GM12875 (cell line): ENCODE data around the gene DDX21.
"Not testable (repeated sequence)": the region's sequence is repeated elsewhere in the genome, so short reads cannot be mapped to it uniquely, and the experiment has no call there.

ENCODE experiments used
- H3K4me3 ChIP-seq: one replicate; pipeline ENCODE4 v1.5.1; 2011; ENCODE audit warnings: low read depth, low read length, control low read depth
- TF ChIP-seq, protein P1 (sequence below): IDR thresholded peaks from 2 replicates; pipeline ENCODE4 v1.5.1; 2011; ENCODE audit warnings: low read depth, mild to moderate bottlenecking, control low read depth, inconsistent platforms, low read length, moderate library complexity, borderline replicate concordance; ENCODE audit not compliant: insufficient read depth

The DDX21 gene

DNA sequence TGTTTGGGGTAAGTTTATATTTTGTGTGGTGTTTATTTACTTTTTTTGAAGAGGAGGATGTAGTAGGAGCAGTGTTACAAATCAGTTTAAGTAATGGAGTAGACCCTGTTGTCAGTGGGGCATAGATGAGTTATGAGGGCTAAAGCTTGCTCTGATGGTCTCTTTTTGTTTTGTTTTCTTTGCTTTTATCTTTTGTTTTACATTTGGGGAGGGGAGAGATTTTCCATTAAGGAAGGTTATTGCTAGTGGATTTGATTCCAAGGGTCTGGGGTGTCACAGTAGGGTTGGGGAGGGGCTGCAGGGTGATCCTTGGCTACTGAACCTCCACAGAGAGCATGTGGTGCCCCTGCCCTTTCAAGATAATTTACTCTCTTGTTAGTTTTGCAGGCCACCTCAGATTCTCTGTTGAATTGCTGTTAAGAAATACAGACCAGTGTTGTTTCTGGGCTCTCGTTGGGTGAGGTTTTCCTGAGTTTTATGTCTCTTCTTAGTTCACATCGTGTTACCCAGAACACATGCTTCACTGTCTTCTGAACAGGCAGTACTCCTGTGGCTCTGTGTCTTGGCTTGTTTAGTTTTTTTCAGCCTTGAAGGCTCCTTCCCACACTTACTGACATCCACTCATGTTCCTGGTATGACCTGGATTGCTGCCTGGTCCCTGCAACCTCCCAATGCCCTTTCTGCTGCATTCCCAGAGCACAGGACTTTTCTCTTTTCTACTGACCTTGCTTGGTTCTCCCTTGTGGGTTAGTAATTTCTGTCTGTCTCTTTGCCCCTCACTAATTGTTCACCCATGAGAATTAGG, 36.9 kb downstream of the DDX21 start:
- H3K4me3 ChIP-seq = no peak overlapping the region
- TF ChIP-seq, protein P1, sequence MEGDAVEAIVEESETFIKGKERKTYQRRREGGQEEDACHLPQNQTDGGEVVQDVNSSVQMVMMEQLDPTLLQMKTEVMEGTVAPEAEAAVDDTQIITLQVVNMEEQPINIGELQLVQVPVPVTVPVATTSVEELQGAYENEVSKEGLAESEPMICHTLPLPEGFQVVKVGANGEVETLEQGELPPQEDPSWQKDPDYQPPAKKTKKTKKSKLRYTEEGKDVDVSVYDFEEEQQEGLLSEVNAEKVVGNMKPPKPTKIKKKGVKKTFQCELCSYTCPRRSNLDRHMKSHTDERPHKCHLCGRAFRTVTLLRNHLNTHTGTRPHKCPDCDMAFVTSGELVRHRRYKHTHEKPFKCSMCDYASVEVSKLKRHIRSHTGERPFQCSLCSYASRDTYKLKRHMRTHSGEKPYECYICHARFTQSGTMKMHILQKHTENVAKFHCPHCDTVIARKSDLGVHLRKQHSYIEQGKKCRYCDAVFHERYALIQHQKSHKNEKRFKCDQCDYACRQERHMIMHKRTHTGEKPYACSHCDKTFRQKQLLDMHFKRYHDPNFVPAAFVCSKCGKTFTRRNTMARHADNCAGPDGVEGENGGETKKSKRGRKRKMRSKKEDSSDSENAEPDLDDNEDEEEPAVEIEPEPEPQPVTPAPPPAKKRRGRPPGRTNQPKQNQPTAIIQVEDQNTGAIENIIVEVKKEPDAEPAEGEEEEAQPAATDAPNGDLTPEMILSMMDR = no peak

DNA sequence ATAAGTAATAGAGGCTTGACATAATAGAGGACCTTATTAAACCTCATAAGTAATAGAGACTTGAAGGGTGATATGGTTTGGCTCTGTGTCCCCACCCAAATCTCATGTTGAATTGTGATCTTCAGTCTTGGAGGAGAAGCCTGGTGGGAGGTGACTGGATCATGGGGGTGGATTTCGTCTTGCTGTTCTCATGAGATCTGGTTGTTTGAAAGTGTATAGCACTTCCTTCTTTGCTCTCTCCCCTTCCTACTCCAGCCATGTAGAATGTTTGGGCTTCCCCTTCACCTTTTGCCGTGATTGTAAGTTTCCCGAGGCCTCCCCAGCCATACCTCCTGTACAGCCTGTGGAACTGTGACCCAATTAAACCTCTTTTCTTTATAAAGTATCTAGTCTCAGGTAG, 41.2 kb downstream of the DDX21 start:
- H3K4me3 ChIP-seq = no peak overlapping the region
- TF ChIP-seq, protein P1 = no peak

GRCh38 chr10:69004821-69005220, 48.9 kb downstream of the DDX21 start:
- TF ChIP-seq, protein P1 = peak; percentile 25; the same call in 1 of the 2 replicates
- no peak overlapping the region for H3K4me3 ChIP-seq

GRCh38 chr10:69005704-69006485, 49.9 kb downstream of the DDX21 start:
- TF ChIP-seq, protein P1 = no peak
- no peak overlapping the region for H3K4me3 ChIP-seq

GRCh38 chr10:69007260-69007659, 51.3 kb downstream of the DDX21 start:
- TF ChIP-seq, protein P1 = no peak
- H3K4me3 ChIP-seq = no peak overlapping the region

- TF ChIP-seq, protein P1 = no peak
- H3K4me3 ChIP-seq = no peak overlapping the region
Observed at GRCh38 chr10:69009360-69009759, 53.4 kb downstream of the DDX21 start.

- TF ChIP-seq, protein P1 = no peak
- H3K4me3 ChIP-seq = no peak overlapping the region
Observed at GRCh38 chr10:69010151-69010640, 54.2 kb downstream of the DDX21 start.

DNA sequence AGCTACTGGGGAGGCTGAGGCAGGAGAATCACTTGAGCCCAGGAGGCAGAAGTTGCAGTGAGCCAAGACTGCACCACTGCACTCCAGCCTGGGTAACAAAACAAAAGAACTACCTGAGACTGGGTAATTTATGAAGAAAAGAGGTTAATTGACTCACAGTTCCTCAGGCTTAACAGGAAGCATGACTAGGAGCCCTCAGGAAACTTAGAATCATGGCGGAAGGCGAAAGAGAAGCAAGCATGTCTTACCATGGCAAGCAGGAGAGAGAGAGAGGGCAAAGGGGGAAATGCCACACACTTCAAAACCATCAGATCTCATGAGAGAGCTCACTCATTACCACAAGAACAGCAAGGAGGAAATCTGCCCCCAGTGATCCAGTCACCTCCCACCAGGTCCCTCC, 56.8 kb downstream of the DDX21 start:
- H3K4me3 ChIP-seq = not testable (repeated sequence)
